Measurements from ENCODE around the gene TPX2.

Gene TPX2

GRCh38 chr20:31841928-31842327 is 102.8 kb downstream of the TPX2 start:
- FAIRE-seq (no peak), DNase-seq (ENCODE audit: insufficient read length) (no peak)
- TF ChIP-seq POLR2A (IDR thresholded peaks at IDR 0.05; ENCODE audit: low read depth, low read length) = no peak
- no peak for TF ChIP-seq TAF1 (IDR thresholded peaks at IDR 0.05; ENCODE audit: borderline replicate concordance, low read depth, low read length)
- TF ChIP-seq POLR2AphosphoS5 (IDR thresholded peaks at IDR 0.05; ENCODE audit: low read depth, low read length) = no peak

GRCh38 chr20:31842471-31843157 is 103.5 kb downstream of the TPX2 start:
- TF ChIP-seq POLR2AphosphoS5 (IDR thresholded peaks at IDR 0.05; ENCODE audit: low read depth, low read length) = no peak
- TF ChIP-seq TAF1 (IDR thresholded peaks at IDR 0.05; ENCODE audit: borderline replicate concordance, low read depth, low read length) = no peak
- TF ChIP-seq POLR2A (IDR thresholded peaks at IDR 0.05; ENCODE audit: low read depth, low read length) = no peak
- FAIRE-seq (no peak), DNase-seq (ENCODE audit: insufficient read length) (no peak)

GRCh38 chr20:31843288-31843687 is 104.2 kb downstream of the TPX2 start:
- no peak for TF ChIP-seq TAF1 (IDR thresholded peaks at IDR 0.05; ENCODE audit: borderline replicate concordance, low read depth, low read length)
- no peak for TF ChIP-seq POLR2A (IDR thresholded peaks at IDR 0.05; ENCODE audit: low read depth, low read length)
- TF ChIP-seq POLR2AphosphoS5 (IDR thresholded peaks at IDR 0.05; ENCODE audit: low read depth, low read length) = no peak
- no peak for FAIRE-seq
- no peak for DNase-seq (ENCODE audit: insufficient read length)

GRCh38 chr20:31843881-31844280 is 104.8 kb downstream of the TPX2 start:
- TF ChIP-seq TAF1 (IDR thresholded peaks at IDR 0.05; ENCODE audit: borderline replicate concordance, low read depth, low read length) = no peak
- TF ChIP-seq POLR2AphosphoS5 (IDR thresholded peaks at IDR 0.05; ENCODE audit: low read depth, low read length) = no peak
- no peak for TF ChIP-seq POLR2A (IDR thresholded peaks at IDR 0.05; ENCODE audit: low read depth, low read length)
- FAIRE-seq (no peak), DNase-seq (ENCODE audit: insufficient read length) (no peak)

GRCh38 chr20:31844737-31845299 is 105.7 kb downstream of the TPX2 start:
- DNase-seq (ENCODE audit: insufficient read length) = no peak
- FAIRE-seq = no peak
- no peak for TF ChIP-seq POLR2A (IDR thresholded peaks at IDR 0.05; ENCODE audit: low read depth, low read length)
- no peak for TF ChIP-seq POLR2AphosphoS5 (IDR thresholded peaks at IDR 0.05; ENCODE audit: low read depth, low read length)
- no peak for TF ChIP-seq TAF1 (IDR thresholded peaks at IDR 0.05; ENCODE audit: borderline replicate concordance, low read depth, low read length)

- DNase-seq (ENCODE audit: insufficient read length) = no peak
- no peak for FAIRE-seq
- TF ChIP-seq TAF1 (IDR thresholded peaks at IDR 0.05; ENCODE audit: borderline replicate concordance, low read depth, low read length) = no peak
- no peak for TF ChIP-seq POLR2A (IDR thresholded peaks at IDR 0.05; ENCODE audit: low read depth, low read length)
- TF ChIP-seq POLR2AphosphoS5 (IDR thresholded peaks at IDR 0.05; ENCODE audit: low read depth, low read length) = no peak
Observed at GRCh38 chr20:31845300-31845863, 106.3 kb downstream of the TPX2 start, which contains the start of gene FOXS1. FOXS1 (minus strand) TSS chr20:31845604; CDS start chr20:31845542, 62 bp downstream.

GRCh38 chr20:31846793-31847138 is 107.7 kb downstream of the TPX2 start:
- DNase-seq (ENCODE audit: insufficient read length) = no peak
- no peak for TF ChIP-seq POLR2AphosphoS5 (IDR thresholded peaks at IDR 0.05; ENCODE audit: low read depth, low read length)
- no peak for TF ChIP-seq POLR2A (IDR thresholded peaks at IDR 0.05; ENCODE audit: low read depth, low read length)
- FAIRE-seq = no peak

- no peak for DNase-seq (ENCODE audit: insufficient read length)
- TF ChIP-seq TAF1 (IDR thresholded peaks at IDR 0.05; ENCODE audit: borderline replicate concordance, low read depth, low read length) (no peak), POLR2A (IDR thresholded peaks at IDR 0.05; ENCODE audit: low read depth, low read length) (no peak), POLR2AphosphoS5 (IDR thresholded peaks at IDR 0.05; ENCODE audit: low read depth, low read length) (no peak)
- FAIRE-seq = no peak
Observed at GRCh38 chr20:31848088-31848999, 109.3 kb downstream of the TPX2 start.

GRCh38 chr20:31849306-31849930 is 110.3 kb downstream of the TPX2 start:
- TF ChIP-seq TAF1 (IDR thresholded peaks at IDR 0.05; ENCODE audit: borderline replicate concordance, low read depth, low read length) = no peak
- DNase-seq (ENCODE audit: insufficient read length) (no peak), FAIRE-seq (no peak)

Measured in GM12892 (cell line).